Fibroblast of mammary gland (primary cell): ENCODE results near the gene RABGAP1L.
"Not testable (repeated sequence)": the region's sequence is repeated elsewhere in the genome, so short reads cannot be mapped to it uniquely, and the experiment has no call there.

Source experiments
- DNase-seq: peaks from one replicate; pipeline ENCODE4 v3.0.0-alpha.2; 2010; ENCODE audit warnings: low read depth
- H3K4me3 ChIP-seq: 2 replicates; pipeline ENCODE4 v1.5.1; 2011; ENCODE audit warnings: low read depth, mild to moderate bottlenecking, low read length, moderate library complexity; ENCODE audit not compliant: control insufficient read depth
- TF ChIP-seq, protein P1 (sequence below): conservative IDR thresholded peaks from 2 replicates; pipeline ENCODE4 v1.5.1; 2011; ENCODE audit warnings: low read depth, low read length, inconsistent platforms; ENCODE audit not compliant: control insufficient read depth, insufficient read depth

Gene RABGAP1L

DNA sequence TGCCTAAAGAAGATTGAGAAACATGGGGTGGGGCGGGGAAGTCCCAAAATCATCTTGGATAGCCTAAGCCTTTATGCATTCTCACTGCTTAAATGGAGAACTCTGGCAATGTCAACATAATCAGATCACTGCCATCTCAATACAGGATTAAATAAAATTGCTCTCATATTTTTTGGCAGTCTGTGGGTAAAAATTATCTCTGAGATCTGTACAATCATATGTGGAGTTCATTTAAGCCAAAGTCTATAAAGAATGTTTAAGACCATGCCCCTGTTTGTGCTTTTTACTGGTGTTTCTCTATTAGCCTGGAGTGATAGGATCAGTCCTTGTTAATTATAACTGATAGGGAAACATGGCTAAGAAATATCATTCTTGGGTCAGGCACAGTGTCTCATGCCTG lies 424.8 kb downstream of the RABGAP1L start:
- DNase-seq = no peak
- no peak overlapping the region for H3K4me3 ChIP-seq
- TF ChIP-seq, protein P1, sequence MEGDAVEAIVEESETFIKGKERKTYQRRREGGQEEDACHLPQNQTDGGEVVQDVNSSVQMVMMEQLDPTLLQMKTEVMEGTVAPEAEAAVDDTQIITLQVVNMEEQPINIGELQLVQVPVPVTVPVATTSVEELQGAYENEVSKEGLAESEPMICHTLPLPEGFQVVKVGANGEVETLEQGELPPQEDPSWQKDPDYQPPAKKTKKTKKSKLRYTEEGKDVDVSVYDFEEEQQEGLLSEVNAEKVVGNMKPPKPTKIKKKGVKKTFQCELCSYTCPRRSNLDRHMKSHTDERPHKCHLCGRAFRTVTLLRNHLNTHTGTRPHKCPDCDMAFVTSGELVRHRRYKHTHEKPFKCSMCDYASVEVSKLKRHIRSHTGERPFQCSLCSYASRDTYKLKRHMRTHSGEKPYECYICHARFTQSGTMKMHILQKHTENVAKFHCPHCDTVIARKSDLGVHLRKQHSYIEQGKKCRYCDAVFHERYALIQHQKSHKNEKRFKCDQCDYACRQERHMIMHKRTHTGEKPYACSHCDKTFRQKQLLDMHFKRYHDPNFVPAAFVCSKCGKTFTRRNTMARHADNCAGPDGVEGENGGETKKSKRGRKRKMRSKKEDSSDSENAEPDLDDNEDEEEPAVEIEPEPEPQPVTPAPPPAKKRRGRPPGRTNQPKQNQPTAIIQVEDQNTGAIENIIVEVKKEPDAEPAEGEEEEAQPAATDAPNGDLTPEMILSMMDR = no peak

DNA sequence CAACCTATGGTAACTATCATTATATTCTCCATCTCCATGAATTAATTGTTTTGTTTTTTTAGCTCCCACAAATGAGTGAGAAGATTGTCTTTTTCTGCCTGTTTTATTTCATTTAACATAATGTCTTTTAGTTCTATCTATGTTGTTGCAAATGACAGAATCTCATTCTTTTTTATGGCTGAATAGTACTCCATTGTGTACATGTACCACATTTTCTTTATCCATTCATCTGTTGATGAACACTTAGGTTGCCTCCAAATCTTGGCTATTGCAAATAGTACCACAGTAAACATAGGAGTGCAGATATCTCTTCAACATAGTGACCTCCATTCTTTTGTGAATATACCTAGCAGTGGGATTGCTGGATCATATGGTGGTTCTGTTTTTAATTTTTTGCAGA lies 429.3 kb downstream of the RABGAP1L start:
- not testable (repeated sequence) for H3K4me3 ChIP-seq, DNase-seq

GRCh38 chr1:174605198-174605597 lies 445.9 kb downstream of the RABGAP1L start:
- TF ChIP-seq, protein P1 = no peak
- no peak for DNase-seq
- H3K4me3 ChIP-seq = no peak overlapping the region

DNA sequence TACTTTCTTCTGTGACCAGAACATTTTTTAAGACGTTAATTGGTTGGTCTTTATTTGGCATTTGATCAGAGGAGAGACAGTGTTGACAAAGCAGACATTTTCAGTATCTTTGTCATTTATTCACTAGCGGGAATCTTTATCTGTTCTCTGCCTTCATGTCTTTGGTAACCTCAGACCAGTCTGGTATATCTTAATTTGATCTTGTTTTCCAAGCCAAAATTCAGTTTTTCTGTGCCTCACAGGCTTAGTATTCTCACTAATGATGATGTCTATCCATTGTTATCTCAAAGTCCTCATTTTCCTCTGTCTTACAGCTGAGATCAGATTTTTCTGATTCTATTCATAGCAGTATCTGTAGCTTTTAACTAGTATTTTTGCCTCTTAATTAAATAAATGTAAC lies 447.2 kb downstream of the RABGAP1L start:
- H3K4me3 ChIP-seq = no peak overlapping the region
- TF ChIP-seq, protein P1 = no peak
- DNase-seq = no peak

- not testable (repeated sequence) for DNase-seq, H3K4me3 ChIP-seq
Observed at GRCh38 chr1:174617905-174618304, 458.6 kb downstream of the RABGAP1L start.

DNA sequence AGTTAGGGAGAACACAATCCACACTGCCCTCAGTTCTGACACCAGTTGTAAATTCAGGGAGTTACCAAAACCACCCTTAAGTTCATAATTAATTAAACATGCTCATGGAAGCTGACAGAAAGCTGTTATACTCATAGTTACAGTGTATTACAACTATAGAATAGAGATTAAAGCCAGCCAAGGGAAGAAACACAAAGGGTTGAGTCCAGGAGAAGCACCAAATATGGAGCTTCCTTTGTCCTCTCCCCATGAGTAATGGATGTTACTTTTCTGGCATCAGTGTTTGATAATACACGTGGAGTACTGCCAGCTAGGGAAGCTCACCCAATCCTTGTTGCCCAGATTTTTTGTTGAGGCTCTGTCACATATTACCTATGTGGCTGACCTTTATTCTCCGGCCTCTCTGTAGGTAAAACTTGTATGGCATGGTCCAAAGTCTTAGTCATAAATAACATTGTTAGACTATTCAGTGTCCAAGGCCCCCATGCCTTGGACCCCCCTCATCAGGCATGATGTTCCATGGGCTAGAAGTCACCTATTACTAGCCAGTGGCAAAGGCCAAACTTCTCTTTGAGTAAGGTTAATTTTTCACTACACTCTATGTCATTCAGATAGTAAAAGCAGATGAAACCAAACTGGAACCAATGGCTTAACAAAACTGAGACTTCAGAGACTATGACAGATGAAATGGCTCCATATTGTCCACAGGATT lies 464.2 kb downstream of the RABGAP1L start:
- H3K4me3 ChIP-seq = no peak overlapping the region
- peak; percentile 3 for DNase-seq
- TF ChIP-seq, protein P1 = no peak

- TF ChIP-seq, protein P1 = no peak
- DNase-seq = peak; percentile 71
Observed at GRCh38 chr1:174626031-174627025, 467.0 kb downstream of the RABGAP1L start.

More at GRCh38 chr1:174626031-174627025, 467.0 kb downstream of the RABGAP1L start:
- H3K4me3 ChIP-seq = no peak overlapping the region
